ENCODE data around the gene TMEM150C. TPM values are rescaled to one million over a fixed set of nuclear protein-coding genes. Genes with fewer than 3 reads are reported as not detected.

Gene TMEM150C
- total and polyA plus RNA-seq, 2 donors (not counting 1 experiment from before 2014, with no cell fraction given), result 0.24 to 1.2 TPM

- peaks cover 84% of the 10 kb centered on the region for H3K79me2 ChIP-seq (ENCODE audit: control insufficient read depth, insufficient read depth, low read length)
- H3K4me2 ChIP-seq (ENCODE audit: extremely low read depth, insufficient read depth, low read length), result no peak overlapping the region
- H3K27ac ChIP-seq (ENCODE audit: insufficient read depth, low read length), result no peak overlapping the region
- H3K9me3 ChIP-seq (ENCODE audit: control insufficient read depth, insufficient read depth, low read depth, low read length), result no peaks in the 10 kb centered on the region
- H3K4me3 ChIP-seq (replicated peaks in 1 of 4; ENCODE audit: control extremely low read depth in 1 of 4, insufficient read depth in 1 of 4, low read depth in 3 of 4, low read length in 4 of 4), result no peak overlapping the region
- H3K27me3 ChIP-seq (ENCODE audit: control insufficient read depth, insufficient read depth, low read length), result no peaks in the 10 kb centered on the region
- no peak for DNase-seq (ENCODE audit: low read depth in 2 of 2)
- H3K4me1 ChIP-seq (ENCODE audit: control insufficient read depth, extremely low read depth, insufficient read depth, low read length), result no peaks in the 10 kb centered on the region
- no peaks in the 10 kb centered on the region for H4K20me1 ChIP-seq (ENCODE audit: control insufficient read depth, extremely low read depth, insufficient read depth, low read length)
- no peak overlapping the region for H2AFZ ChIP-seq (ENCODE audit: low read length)
- H3K36me3 ChIP-seq (ENCODE audit: control insufficient read depth, insufficient read depth, low read length), result no peaks in the 10 kb centered on the region
- no peak overlapping the region for H3K9ac ChIP-seq (ENCODE audit: insufficient read depth, low read length)
- no peak for TF ChIP-seq CTCF (conservative IDR thresholded peaks at IDR 0.05 in 1 of 2, IDR thresholded peaks at IDR 0.05 in 1 of 2; ENCODE audit: low read depth in 1 of 2, low read length in 2 of 2)
- TF ChIP-seq EZH2 (IDR thresholded peaks at IDR 0.05; ENCODE audit: low read length, missing control alignments), result no peak
Measured at GRCh38 chr4:82436130-82436529, 125.7 kb downstream of the TMEM150C start.

- Histone ChIP-seq H3K27ac (ENCODE audit: insufficient read depth, low read length) (no peak overlapping the region), H2AFZ (ENCODE audit: low read length) (no peak overlapping the region), H3K4me3 (replicated peaks in 1 of 4; ENCODE audit: control extremely low read depth in 1 of 4, insufficient read depth in 1 of 4, low read depth in 3 of 4, low read length in 4 of 4) (no peak overlapping the region), H3K79me2 (ENCODE audit: control insufficient read depth, insufficient read depth, low read length) (peaks cover 80% of the 10 kb centered on the region), H3K4me2 (ENCODE audit: extremely low read depth, insufficient read depth, low read length) (no peak overlapping the region), H3K27me3 (ENCODE audit: control insufficient read depth, insufficient read depth, low read length) (no peaks in the 10 kb centered on the region), H3K9me3 (ENCODE audit: control insufficient read depth, insufficient read depth, low read depth, low read length) (no peaks in the 10 kb centered on the region), H3K36me3 (ENCODE audit: control insufficient read depth, insufficient read depth, low read length) (no peaks in the 10 kb centered on the region), H3K4me1 (ENCODE audit: control insufficient read depth, extremely low read depth, insufficient read depth, low read length) (no peaks in the 10 kb centered on the region), H4K20me1 (ENCODE audit: control insufficient read depth, extremely low read depth, insufficient read depth, low read length) (no peaks in the 10 kb centered on the region), H3K9ac (ENCODE audit: insufficient read depth, low read length) (no peak overlapping the region)
- DNase-seq (ENCODE audit: low read depth in 2 of 2), result no peak
- TF ChIP-seq EZH2 (IDR thresholded peaks at IDR 0.05; ENCODE audit: low read length, missing control alignments) (no peak), CTCF (conservative IDR thresholded peaks at IDR 0.05 in 1 of 2, IDR thresholded peaks at IDR 0.05 in 1 of 2; ENCODE audit: low read depth in 1 of 2, low read length in 2 of 2) (no peak)
Measured at GRCh38 chr4:82434949-82435348, 126.8 kb downstream of the TMEM150C start.

- H3K9ac ChIP-seq (ENCODE audit: insufficient read depth, low read length), result no peak overlapping the region
- H3K4me2 ChIP-seq (ENCODE audit: extremely low read depth, insufficient read depth, low read length), result peak overlapping the region; percentile 16
- no peak overlapping the region for H2AFZ ChIP-seq (ENCODE audit: low read length)
- H3K4me1 ChIP-seq (ENCODE audit: control insufficient read depth, extremely low read depth, insufficient read depth, low read length), result no peaks in the 10 kb centered on the region
- no peaks in the 10 kb centered on the region for H4K20me1 ChIP-seq (ENCODE audit: control insufficient read depth, extremely low read depth, insufficient read depth, low read length)
- H3K9me3 ChIP-seq (ENCODE audit: control insufficient read depth, insufficient read depth, low read depth, low read length), result no peaks in the 10 kb centered on the region
- no peaks in the 10 kb centered on the region for H3K36me3 ChIP-seq (ENCODE audit: control insufficient read depth, insufficient read depth, low read length)
- H3K79me2 ChIP-seq (ENCODE audit: control insufficient read depth, insufficient read depth, low read length), result peaks cover 75% of the 10 kb centered on the region
- TF ChIP-seq EZH2 (IDR thresholded peaks at IDR 0.05; ENCODE audit: low read length, missing control alignments) (no peak), CTCF (conservative IDR thresholded peaks at IDR 0.05 in 1 of 2, IDR thresholded peaks at IDR 0.05 in 1 of 2; ENCODE audit: low read depth in 1 of 2, low read length in 2 of 2) (no peak)
- H3K4me3 ChIP-seq (replicated peaks in 1 of 4; ENCODE audit: control extremely low read depth in 1 of 4, insufficient read depth in 1 of 4, low read depth in 3 of 4, low read length in 4 of 4), result no peak overlapping the region
- no peak overlapping the region for H3K27ac ChIP-seq (ENCODE audit: insufficient read depth, low read length)
- no peak for DNase-seq (ENCODE audit: low read depth in 2 of 2)
- H3K27me3 ChIP-seq (ENCODE audit: control insufficient read depth, insufficient read depth, low read length), result no peaks in the 10 kb centered on the region
Measured at GRCh38 chr4:82433791-82434190, 128.0 kb downstream of the TMEM150C start.

Other genes starting within 250 kb of the TMEM150C start
- 20.8 and 24.1 TPM in 2 replicates for gene HNRNPD, start 188.0 kb downstream of the TMEM150C start, total RNA-seq
- gene HNRNPD, start 188.0 kb downstream of the TMEM150C start, polyA plus RNA-seq, result 58.6 and 79.8 TPM in 2 replicates
- 160 and 161 TPM in 2 replicates for gene HNRNPDL, start 131.5 kb downstream of the TMEM150C start, total RNA-seq
- gene HNRNPDL, start 131.5 kb downstream of the TMEM150C start, polyA plus RNA-seq, result 381 and 461 TPM in 2 replicates
- gene ENOPH1, start 131.4 kb downstream of the TMEM150C start, total RNA-seq, result 36.5 and 43.6 TPM in 2 replicates
- gene ENOPH1, start 131.4 kb downstream of the TMEM150C start, polyA plus RNA-seq, result 17.1 and 22.0 TPM in 2 replicates
- 10.5 and 11.4 TPM in 2 replicates for gene SCD5, start 236.8 kb upstream of the TMEM150C start, total RNA-seq
- 4.9 and 7.1 TPM in 2 replicates for gene SCD5, start 236.8 kb upstream of the TMEM150C start, polyA plus RNA-seq